Stimulated activated CD4-positive, alpha-beta T cell treated with anti-CD3 and anti-CD28 coated beads, Interleukin-15, amount 100 ng/mL, for 1 hour (primary cell): Measurements from ENCODE around the gene WDR31.
"Not testable (repeated sequence)": the region's sequence is repeated elsewhere in the genome, so short reads cannot be mapped to it uniquely, and the experiment has no call there.

Source experiments
- DNase-seq, 2 donors: peaks; one replicate each; pipeline ENCODE4 v3.0.0-alpha.2; 2020; ENCODE audit warnings: low read depth in 1 of 2, low spot score in 1 of 2

WDR31 gene

GRCh38 chr9:113340011-113340699 lies at the start of gene WDR31:
WDR31 (minus strand) TSS chr9:113340275; CDS start chr9:113332022, 8,253 bp downstream.
- DNase-seq = peak; percentile 54 to 76

GRCh38 chr9:113389451-113389850 lies 49.4 kb upstream of the WDR31 start:
- DNase-seq = no peak

- no peak for DNase-seq
Measured at GRCh38 chr9:113388833-113389232, 48.8 kb upstream of the WDR31 start.

- no peak for DNase-seq
Measured at GRCh38 chr9:113387560-113388230, 47.6 kb upstream of the WDR31 start.

- DNase-seq = no peak
Measured at GRCh38 chr9:113386571-113387393, 46.7 kb upstream of the WDR31 start.

GRCh38 chr9:113381909-113382411 lies 41.9 kb upstream of the WDR31 start:
- no peak for DNase-seq

GRCh38 chr9:113381441-113381840 lies 41.4 kb upstream of the WDR31 start:
- DNase-seq = not testable (repeated sequence)

- no peak for DNase-seq
Measured at GRCh38 chr9:113380869-113381378, 40.8 kb upstream of the WDR31 start.

GRCh38 chr9:113379829-113380210 lies 39.7 kb upstream of the WDR31 start:
- DNase-seq = not testable (repeated sequence)

GRCh38 chr9:113379094-113379828 lies 39.2 kb upstream of the WDR31 start:
- not testable (repeated sequence) for DNase-seq

- peak; percentile 49 to 68 for DNase-seq
Measured at GRCh38 chr9:113376634-113377567, 36.8 kb upstream of the WDR31 start, which contains the start of gene HDHD3. HDHD3 (minus strand) TSS chr9:113376986; CDS start chr9:113374354, 2,632 bp downstream.

- no peak for DNase-seq
Measured at GRCh38 chr9:113375057-113376023, 35.3 kb upstream of the WDR31 start.

- no peak for DNase-seq
Measured at GRCh38 chr9:113373676-113374392, 33.8 kb upstream of the WDR31 start.

GRCh38 chr9:113373256-113373655 lies 33.2 kb upstream of the WDR31 start:
- no peak for DNase-seq

GRCh38 chr9:113372059-113372458 lies 32.0 kb upstream of the WDR31 start:
- DNase-seq = no peak

GRCh38 chr9:113370806-113371325 lies 30.8 kb upstream of the WDR31 start:
- no peak for DNase-seq

GRCh38 chr9:113369855-113370140 lies 29.7 kb upstream of the WDR31 start:
- no peak for DNase-seq
